ENCODE results near the gene TMEM121.

GRCh38 chr14:105498430-105499255, 27.7 kb upstream of the TMEM121 start:
- TF ChIP-seq CTCF (IDR thresholded peaks at IDR 0.05; ENCODE audit: low read depth, low read length) (no peak), EZH2phosphoT487 (IDR thresholded peaks at IDR 0.05; ENCODE audit: low read depth) (no peak)

Data from OCI-LY3 (cell line).